ENCODE results near the gene SLC39A6. TPM values are rescaled to one million over a fixed set of nuclear protein-coding genes. Genes with fewer than 3 reads are reported as not detected.

Gene SLC39A6
- total RNA-seq, 1 donor from 2014 or later, result 80.1 TPM

GRCh38 chr18:36058674-36059073, 70.5 kb downstream of the SLC39A6 start:
- Mint-ChIP-seq H3K9me3 (ENCODE audit: low read depth) (peaks cover 2% of the 10 kb centered on the region), H3K4me1 (ENCODE audit: low read depth) (peaks cover 5% of the 10 kb centered on the region), H3K36me3 (ENCODE audit: insufficient read depth) (peaks cover 8% of the 10 kb centered on the region), H3K27me3 (no peaks in the 10 kb centered on the region), H3K27ac (no peak overlapping the region), H3K4me3 (ENCODE audit: low read depth) (no peak overlapping the region)
- TF ChIP-seq CTCF (IDR thresholded peaks at IDR 0.05; ENCODE audit: unreplicated experiment), result no peak
- DNase-seq (ENCODE audit: low spot score, unreplicated experiment), result no peak

Other genes with a start within 250 kb of the SLC39A6 start
- gene RPRD1A, start 61.8 kb downstream of the SLC39A6 start, total RNA-seq, result 72.4 and 75.2 TPM in 2 replicates
- gene ELP2, start 559 bp upstream of the SLC39A6 start, total RNA-seq, result 111 TPM in 2 replicates
- gene MOCOS, start 58.2 kb upstream of the SLC39A6 start, total RNA-seq, result 2.0 and 3.0 TPM in 2 replicates
- gene FHOD3, start 168.4 kb upstream of the SLC39A6 start, total RNA-seq, result 1.6 and 2.6 TPM in 2 replicates